OCI-LY3 (cell line): ENCODE measurements around the gene KDM4B.

Experiments used
- CTCF ChIP-seq: fragments of 200-600, 300-600 bp; sonication (generic); IDR thresholded peaks from 2 replicates; pipeline ENCODE4 v1.5.1; 2014; ENCODE audit warnings: antibody characterized with exemption, low read length, low read depth
- EZH2phosphoT487 ChIP-seq: fragments of 200-600 bp; shearing (Covaris generic); IDR thresholded peaks from 2 replicates; pipeline ENCODE4 v1.6.1; 2018; ENCODE audit warnings: antibody characterized with exemption, mixed run types, low read depth

- TF ChIP-seq CTCF (no peak), EZH2phosphoT487 (no peak)
Observed at GRCh38 chr19:5108123-5108596, 139.2 kb downstream of the KDM4B start.
